ENCODE results near the gene TRIM37. TPM values are rescaled to one million over a fixed set of nuclear protein-coding genes. Genes with fewer than 3 reads are reported as not detected.

Gene TRIM37
- polyA plus RNA-seq, 1 experiment: 20.9 TPM

- Histone ChIP-seq H3K36me3 (ENCODE audit: control insufficient read depth, insufficient read depth, low read length) (no peaks in the 10 kb centered on the region; the same call in 1 of the 2 replicates), H3K27me3 (ENCODE audit: control insufficient read depth, insufficient read depth, low read length) (no peaks in the 10 kb centered on the region), H3K4me3 (ENCODE audit: low read depth, low read length) (no peak overlapping the region)
- ChIA-PET CTCF (no interaction called here), POLR2A (no interaction called here)
- TF ChIP-seq, protein P1, sequence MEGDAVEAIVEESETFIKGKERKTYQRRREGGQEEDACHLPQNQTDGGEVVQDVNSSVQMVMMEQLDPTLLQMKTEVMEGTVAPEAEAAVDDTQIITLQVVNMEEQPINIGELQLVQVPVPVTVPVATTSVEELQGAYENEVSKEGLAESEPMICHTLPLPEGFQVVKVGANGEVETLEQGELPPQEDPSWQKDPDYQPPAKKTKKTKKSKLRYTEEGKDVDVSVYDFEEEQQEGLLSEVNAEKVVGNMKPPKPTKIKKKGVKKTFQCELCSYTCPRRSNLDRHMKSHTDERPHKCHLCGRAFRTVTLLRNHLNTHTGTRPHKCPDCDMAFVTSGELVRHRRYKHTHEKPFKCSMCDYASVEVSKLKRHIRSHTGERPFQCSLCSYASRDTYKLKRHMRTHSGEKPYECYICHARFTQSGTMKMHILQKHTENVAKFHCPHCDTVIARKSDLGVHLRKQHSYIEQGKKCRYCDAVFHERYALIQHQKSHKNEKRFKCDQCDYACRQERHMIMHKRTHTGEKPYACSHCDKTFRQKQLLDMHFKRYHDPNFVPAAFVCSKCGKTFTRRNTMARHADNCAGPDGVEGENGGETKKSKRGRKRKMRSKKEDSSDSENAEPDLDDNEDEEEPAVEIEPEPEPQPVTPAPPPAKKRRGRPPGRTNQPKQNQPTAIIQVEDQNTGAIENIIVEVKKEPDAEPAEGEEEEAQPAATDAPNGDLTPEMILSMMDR (IDR thresholded peaks at IDR 0.05; ENCODE audit: insufficient read depth, low read depth, low read length): no peak
- no peak for DNase-seq (ENCODE audit: low read depth)
Observed at GRCh38 chr17:59046192-59046591, 60.5 kb downstream of the TRIM37 start.

GRCh38 chr17:59038734-59039133, 67.9 kb downstream of the TRIM37 start:
- POLR2A ChIA-PET: no interaction called here
- no peak for DNase-seq (ENCODE audit: low read depth)
- Histone ChIP-seq H3K27me3 (ENCODE audit: control insufficient read depth, insufficient read depth, low read length) (no peaks in the 10 kb centered on the region), H3K36me3 (ENCODE audit: control insufficient read depth, insufficient read depth, low read length) (0 out of 2 replicates have a peak, but pooled peaks cover 1% of the 10 kb centered on the region), H3K4me3 (ENCODE audit: low read depth, low read length) (no peak overlapping the region)
- TF ChIP-seq, protein P1 (IDR thresholded peaks at IDR 0.05; ENCODE audit: insufficient read depth, low read depth, low read length): no peak
- CTCF ChIA-PET: no interaction called here

GRCh38 chr17:59037960-59038359, 68.7 kb downstream of the TRIM37 start:
- TF ChIP-seq, protein P1 (IDR thresholded peaks at IDR 0.05; ENCODE audit: insufficient read depth, low read depth, low read length): no peak
- DNase-seq (ENCODE audit: low read depth): no peak
- Histone ChIP-seq H3K27me3 (ENCODE audit: control insufficient read depth, insufficient read depth, low read length) (no peaks in the 10 kb centered on the region), H3K36me3 (ENCODE audit: control insufficient read depth, insufficient read depth, low read length) (0 out of 2 replicates have a peak, but pooled peaks cover 1% of the 10 kb centered on the region), H3K4me3 (ENCODE audit: low read depth, low read length) (no peak overlapping the region)
- ChIA-PET CTCF (no interaction called here), POLR2A (no interaction called here)

- H3K27me3 ChIP-seq (ENCODE audit: control insufficient read depth, insufficient read depth, low read length): no peaks in the 10 kb centered on the region
- TF ChIP-seq, protein P1 (IDR thresholded peaks at IDR 0.05; ENCODE audit: insufficient read depth, low read depth, low read length): no peak
- DNase-seq (ENCODE audit: low read depth): no peak
- 0 out of 2 replicates have a peak, but pooled peaks cover 1% of the 10 kb centered on the region for H3K36me3 ChIP-seq (ENCODE audit: control insufficient read depth, insufficient read depth, low read length)
- no peak overlapping the region for H3K4me3 ChIP-seq (ENCODE audit: low read depth, low read length)
- CTCF ChIA-PET: interaction anchor here (1.4 kb wide), 1 partner anchor 35 kb away, joined by 4 read pairs; no protein-coding TSS in a partner anchor
- POLR2A ChIA-PET: no interaction called here
Observed at GRCh38 chr17:59030811-59031210, 75.9 kb downstream of the TRIM37 start.

- H3K27me3 ChIP-seq (ENCODE audit: control insufficient read depth, insufficient read depth, low read length): no peaks in the 10 kb centered on the region
- ChIA-PET POLR2A (no interaction called here), CTCF (no interaction called here)
- TF ChIP-seq, protein P1 (IDR thresholded peaks at IDR 0.05; ENCODE audit: insufficient read depth, low read depth, low read length): no peak
- no peak overlapping the region for H3K4me3 ChIP-seq (ENCODE audit: low read depth, low read length)
- DNase-seq (ENCODE audit: low read depth): no peak
- no peaks in the 10 kb centered on the region for H3K36me3 ChIP-seq (ENCODE audit: control insufficient read depth, insufficient read depth, low read length)
Observed at GRCh38 chr17:59028328-59028727, 78.4 kb downstream of the TRIM37 start.
